HG02571 (cell line): ENCODE data around the gene TNFAIP8.
A peak's percentile ranks its signal among the peaks of the same experiment; 100 is the strongest.

ENCODE experiments used
- ATAC-seq: cut with Tn5 transposase; IDR thresholded peaks from one replicate; pipeline ENCODE4 v1.9.1; 2021; ENCODE audit warnings: mild to moderate bottlenecking, moderate library complexity; ENCODE audit not compliant: unreplicated experiment

Gene TNFAIP8

DNA sequence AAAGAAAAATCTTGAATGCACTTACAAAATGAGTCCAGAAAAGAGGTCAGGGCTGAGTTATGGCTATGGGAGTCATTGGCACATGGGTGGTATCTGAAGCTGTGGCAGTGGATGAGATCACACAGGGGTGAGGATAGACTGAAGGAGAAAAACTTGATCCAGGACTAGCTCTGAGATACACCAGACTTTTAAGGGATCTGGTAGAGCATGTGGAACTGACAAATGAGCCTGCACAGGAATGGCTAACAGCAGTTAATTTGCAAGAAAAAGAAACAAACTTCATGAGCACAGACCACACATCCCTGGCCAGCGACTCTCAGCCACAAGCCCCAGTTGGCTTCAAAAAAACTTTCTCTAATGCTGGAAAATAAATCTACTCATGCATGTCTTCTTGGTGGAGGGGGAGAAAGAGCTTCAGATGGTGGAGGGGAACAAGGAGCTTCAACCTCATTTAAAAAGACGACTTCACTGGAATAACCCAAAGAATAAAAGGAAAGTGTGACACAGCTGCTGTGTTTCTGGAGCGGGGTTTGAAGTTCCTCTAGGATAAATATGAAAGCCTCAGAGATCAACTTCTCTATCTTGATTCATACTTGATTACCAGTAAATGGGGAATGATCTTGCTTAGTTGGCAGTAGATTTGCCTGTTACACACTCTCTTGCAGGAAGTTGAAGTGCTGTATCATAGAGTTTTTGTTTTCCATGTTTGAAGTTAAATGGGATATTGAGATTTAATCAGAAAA, 33.6 kb downstream of the TNFAIP8 start:
- ATAC-seq: no peak

DNA sequence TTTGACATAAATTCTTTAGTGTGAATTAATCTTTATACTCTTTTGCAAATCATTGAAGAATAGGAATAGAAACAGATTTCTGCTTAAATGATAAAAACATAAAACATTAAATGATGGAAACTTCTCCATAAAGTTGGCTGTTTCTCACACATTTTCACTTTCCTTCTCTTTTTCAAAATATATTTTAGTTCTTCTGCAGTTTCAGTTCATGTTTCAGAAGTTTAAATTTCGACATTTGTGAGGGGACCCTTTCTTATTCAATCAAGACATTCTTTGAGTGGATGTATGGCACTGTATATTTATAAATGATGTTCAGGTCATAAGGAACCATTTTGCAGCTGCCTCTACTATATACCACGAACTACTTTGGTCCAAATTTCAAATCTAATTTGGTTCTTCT, 34.6 kb downstream of the TNFAIP8 start:
- ATAC-seq: no peak

DNA sequence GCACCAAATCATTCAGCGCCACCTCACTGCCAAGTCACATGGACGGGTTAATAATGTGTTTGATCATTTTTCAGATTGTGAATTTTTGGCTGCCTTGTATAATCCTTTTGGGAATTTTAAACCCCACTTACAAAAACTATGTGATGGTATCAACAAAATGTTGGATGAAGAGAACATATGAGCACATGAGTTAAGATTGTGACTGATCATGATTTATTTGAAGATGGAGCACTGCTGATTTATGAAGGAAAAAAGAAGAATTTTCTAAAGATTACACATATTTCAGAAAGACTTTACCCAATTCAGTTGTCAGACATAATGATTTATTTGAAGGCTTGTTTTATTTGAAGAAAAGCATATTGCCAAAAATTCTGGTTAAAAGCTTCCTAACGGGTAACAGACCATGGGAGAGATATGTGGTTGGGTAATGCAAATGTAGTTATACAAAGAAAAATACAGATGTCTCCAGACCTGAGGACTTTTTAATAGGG, 37.4 kb downstream of the TNFAIP8 start:
- ATAC-seq: no peak

DNA sequence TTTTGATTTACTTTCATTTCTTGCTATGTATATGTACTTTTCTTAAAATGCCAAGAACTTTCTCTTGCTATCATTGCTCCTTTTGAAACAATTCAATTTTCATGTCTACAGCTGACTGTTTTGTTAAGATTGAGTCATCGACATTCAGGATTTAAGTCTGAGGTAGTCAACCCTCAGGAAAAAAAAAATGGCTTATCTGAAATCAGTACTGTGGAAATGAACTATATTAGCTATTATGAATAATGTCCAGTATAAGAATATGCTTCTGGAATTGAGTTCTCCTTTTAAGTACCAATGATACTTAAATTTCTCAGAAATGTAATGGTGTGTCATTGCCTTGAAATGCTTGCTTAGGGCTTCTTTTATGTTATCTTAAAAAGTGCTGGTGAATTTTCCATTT, 37.9 kb downstream of the TNFAIP8 start:
- ATAC-seq: no peak

DNA sequence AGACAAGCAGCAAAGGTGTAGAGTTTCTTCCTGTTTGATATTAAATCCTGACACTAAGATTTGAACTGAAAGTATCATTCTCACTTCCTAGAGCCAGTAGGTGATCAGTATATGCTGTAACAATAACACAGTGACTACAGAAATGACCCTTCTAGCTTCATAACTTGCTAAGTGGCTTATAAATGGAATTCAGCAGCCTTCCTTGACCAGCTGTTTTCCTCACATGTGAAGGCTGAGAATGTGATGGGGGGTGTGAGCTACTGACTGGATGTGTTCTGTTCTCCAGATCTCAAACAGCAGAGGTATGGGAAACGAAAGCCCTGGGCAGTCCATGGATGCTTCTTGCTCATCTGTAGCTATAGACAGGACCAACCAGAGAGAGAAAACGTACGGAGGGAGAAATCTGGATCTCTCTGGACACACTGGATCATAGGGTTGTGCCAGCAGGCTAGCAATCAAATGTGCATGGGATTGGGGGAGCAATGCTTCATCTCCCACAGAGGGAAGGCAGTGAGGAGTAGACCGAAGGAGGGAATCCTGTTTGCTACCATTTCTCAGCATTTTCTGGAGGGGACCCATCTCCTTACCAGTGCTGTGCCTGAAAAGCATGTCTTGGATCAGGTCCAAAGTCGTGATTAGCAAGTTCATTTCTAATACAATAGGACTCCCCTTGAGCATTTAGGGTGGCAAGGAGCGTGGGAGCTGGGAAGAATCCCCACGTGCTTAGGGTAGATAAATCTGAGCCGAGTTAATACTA, 39.4 kb downstream of the TNFAIP8 start:
- peak; percentile 48 for ATAC-seq

DNA sequence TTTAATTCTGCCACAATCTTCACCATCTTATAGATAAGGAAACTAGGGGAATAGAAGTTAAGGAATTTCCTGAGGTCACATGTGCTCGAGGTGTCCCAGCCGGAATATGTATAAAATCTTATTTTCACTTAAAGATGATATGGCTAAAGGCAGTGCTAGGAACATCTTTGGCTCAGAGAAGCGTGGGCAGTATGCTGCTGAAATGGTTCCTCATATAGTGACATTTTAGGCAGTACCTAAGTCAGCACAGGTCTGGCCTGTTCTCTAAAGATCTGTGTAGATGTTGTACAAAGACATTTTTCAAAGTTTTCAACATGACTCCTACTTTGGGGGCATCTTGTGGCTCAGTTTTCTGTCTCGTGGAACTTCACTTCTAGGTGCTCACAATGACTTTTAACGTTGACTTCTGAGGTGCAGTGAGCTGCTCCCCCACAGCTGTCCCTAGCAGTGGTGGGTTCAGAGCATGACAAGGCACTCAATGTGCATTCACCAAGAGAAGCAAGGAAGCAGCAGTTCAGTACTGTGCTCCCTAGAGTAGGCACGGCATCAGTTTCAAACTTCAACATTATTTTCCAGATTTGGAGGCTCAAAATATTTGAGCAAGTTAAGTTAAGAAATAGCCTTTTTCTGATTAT, 40.3 kb downstream of the TNFAIP8 start:
- no peak for ATAC-seq

DNA sequence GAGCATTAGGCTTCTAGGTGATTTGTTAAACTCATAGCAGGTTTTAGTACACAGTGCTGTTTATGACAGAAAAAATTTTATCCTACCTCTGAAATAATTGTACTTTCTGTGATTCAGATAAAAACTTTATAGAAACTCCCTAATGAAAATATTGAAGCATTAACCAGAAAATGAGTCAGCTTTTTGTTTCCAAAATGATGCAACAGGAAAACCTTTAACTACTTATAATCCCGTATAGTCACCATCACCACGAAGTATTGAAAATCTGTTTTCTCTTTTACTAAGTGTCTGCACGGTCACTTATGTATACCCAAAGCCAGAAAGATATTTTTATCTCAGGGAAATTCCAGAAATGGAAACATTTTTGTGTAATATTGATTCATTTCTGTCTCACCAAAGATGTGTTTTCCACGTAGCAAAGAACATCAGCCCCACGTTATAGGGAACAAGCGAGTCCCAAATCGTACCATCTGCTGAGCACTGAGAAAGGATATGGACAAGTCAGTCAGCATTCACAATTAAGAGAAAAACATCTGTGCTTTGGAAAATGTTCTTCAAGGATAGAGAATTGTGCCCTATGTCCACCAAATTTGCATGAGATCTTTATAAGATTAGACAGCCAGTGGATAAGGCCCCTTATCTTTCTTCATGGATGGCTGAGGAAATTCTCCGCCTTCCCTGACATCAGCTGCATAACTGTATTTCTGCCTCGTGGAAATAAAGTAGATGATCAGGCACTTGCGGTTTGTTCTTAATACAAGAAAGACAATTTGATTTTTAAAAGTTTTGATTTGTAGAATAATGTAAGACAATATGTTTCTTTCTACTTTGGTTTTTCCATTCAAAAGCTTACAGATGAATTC, 41.9 kb downstream of the TNFAIP8 start:
- peak; percentile 49 for ATAC-seq

DNA sequence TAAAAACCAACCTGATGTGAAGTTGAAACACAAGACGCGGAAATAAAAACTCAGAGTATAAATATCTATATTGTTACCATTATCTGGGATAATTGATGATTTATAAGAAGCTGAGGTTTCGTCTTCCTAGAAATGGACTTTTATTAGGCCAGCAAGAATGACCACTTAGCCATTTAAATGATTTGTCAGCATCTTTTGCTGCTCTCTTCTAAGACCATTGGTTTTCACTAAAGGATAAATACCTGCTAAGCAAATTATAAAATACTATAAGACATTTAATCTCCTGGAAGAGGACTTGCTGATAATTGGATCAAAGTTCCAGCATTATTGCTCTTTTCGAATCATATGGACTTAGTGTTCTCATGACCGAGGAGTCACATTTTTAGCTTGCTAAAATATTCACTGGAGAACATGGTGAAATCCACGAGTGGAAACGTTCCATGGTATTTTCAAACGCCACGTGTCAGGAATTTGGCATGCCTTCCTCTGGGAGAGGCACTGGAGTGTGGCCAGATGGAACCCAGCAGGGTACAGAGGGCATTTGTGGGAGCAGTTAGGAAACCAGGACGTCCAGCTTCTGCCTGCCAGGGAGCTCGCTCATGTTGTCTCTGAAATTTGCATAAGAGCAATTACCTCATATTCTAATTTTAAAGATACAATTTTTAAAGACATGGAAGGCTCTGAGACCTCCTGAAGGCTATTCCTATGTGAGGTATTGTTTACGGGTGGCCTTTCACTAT, 43.1 kb downstream of the TNFAIP8 start:
- no peak for ATAC-seq

DNA sequence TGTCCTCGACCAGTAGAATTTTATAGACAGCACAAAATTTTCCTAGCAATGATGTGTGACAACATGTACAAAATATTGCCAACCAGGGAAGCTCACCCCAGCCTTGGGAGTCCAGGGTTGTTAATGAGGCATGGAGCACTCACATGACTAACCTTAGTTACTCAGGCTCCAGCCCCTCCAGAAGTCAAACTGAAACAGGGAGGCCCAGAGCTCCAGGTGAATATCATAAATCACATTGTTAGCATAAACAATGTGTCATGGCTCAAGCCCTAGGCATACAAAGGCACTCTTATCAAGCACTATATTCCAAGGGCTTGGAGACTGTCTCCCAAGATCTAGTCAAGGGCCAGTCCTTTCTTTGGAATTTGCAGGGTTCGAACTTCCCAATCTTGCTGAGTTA, 44.4 kb downstream of the TNFAIP8 start:
- ATAC-seq: no peak

DNA sequence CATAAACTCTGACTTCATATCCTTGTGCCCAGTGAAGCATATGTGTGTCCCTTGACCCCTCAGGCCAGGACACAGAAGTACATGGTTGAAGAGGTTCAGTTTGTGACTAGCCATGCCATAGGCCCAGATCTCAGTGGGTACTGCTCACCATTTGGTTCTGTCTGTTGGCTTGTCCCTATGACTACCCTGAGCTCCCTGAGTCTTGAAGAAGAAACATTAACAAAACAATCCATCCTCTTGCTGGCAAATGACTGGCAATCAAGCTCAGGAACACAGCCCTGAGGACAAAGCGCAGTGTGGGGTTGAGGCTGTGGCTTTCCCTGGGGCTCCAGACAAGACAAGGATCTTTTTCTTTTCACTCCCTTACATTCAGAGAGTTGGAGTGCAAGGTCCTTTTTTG, 46.3 kb downstream of the TNFAIP8 start:
- no peak for ATAC-seq

DNA sequence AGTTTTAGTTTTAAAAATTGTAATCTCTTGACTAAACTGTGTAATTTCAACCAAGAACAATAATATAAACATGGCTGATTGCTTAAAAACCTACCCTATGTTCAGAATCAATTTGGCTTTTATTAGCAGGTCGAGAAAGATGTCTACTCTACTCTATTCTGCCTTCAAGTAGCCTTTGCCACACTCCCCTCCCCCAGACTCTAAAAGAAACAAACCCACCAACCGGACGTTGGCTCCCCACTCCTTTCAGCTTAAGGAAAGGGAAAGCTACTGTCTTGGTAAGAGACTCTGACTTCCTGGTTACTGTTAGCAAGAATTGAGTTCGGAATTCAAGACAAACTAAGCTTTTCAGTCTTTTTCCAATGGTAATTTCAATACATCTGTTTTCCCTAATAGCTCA, 46.7 kb downstream of the TNFAIP8 start:
- ATAC-seq: no peak

DNA sequence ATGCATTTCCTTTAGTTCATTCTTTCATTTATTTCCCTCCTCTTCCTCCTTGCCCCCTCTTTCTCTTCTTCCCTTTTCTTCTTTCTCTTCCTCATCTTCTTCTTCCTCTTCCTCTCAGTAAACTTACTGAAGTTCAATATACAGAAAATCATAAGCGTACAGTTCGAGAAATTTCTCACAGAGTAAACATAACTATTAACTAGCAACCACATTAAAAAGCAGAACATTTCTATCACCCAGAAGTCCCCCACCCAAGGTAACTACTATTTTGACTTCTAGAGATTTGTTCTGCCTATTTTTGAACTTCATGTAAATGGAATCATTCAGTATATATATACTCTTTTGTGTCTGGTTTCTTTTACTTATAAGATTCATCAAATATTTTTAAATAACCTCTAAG, 48.2 kb downstream of the TNFAIP8 start:
- no peak for ATAC-seq

DNA sequence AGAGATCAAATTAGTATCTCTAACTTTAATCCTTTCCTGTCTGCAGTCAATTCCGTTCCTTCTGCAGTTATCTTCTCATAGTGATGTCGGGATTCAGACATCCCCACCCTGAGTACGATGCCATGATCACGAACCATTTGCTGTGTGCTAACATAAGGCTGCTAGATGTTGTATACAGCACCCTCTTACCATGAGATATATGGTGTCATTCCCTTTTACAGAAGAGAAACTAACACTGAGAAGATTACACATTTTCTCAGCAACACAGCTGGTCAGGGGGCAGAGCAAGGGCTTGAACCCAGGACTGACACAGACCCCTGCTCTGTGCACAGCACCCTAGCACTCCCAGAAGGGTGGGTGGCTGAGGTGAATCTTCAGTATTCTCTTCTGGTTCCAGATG, 49.6 kb downstream of the TNFAIP8 start:
- peak; percentile 42 for ATAC-seq

DNA sequence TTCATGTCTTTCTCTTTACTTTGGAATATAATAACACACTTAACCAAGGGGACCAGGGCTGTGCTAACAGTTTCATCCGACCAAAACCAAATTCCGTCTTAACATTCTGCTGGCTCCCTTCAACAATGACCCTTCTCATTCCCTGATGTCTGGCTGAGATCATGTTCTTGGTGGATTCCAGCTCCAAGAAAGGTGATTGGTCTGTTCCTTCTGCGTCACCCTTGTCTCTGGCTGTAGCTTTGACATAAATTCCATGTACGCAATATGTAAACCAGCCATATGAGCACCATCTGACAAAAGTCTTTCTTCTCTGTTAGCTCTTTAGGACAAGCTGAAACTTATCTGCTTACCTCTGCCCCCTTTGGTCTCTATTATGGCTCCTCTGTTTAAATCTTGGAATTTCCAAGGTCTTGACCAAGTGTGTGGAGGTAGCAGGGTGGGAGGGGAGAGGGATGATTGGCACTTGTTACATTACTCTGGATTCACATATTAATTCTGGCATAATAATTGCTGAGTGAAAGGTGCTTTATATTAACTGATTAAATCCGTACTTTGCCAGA, 50.8 kb downstream of the TNFAIP8 start:
- no peak for ATAC-seq

DNA sequence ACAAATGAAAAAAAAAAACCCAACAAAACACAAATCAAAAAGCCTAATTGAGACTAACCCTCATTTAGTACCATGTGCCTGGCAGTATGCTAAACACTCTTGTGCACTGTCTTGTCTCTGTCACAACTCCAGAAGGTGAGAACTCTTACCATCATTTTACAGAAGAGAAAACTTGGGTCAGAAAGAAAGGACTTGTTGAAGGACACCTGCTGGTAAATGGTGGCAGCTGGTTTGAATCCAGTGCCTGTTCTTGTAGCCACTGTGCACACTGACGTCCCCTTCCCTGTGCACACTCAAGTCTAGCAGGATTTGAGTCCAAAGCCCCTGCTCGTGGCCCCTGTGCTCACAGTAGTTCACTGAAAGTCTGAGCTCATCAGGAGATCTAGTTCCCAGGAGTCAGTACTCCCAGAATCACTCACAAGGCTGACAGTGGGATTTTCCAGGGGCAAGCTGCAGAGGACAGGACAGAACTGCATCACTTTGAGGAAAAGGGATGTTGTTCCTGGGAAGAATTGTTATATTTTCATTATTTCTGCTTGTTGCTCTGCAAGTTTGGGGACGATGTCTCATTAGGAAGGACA, 53.5 kb downstream of the TNFAIP8 start:
- ATAC-seq: no peak

DNA sequence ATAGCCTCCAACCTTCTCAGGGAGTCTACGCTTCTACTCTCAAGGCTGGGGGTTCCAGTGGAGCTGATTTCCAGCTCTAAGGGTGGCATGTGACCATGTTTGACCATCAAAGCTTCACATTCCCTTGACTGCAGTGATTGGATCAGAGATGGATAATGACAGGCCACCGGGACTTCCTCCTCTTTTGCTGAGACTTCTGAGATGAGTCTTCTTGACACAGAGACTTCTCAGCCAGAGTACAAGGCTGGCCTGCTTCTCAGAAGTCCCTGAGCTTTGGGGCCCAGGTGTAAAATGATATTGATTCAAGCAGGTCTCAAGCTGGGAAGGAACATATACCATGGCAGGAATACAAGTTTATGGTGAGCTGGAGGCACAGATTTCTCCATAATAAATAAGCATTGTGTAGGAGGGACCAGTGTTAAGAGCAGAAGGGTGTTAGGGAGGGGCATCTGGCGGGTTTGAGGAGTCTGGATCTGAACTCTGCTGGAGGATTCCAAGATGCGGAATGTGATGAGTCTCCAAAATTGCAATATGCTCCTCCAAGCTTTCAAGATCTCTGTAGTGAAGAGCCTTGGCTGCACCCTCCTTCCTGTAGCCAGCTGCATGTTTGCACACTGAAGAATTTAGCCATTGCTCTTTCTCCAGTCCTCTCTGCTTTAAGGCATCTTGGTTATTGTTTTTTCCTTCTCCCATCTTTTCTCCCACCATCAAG, 54.8 kb downstream of the TNFAIP8 start:
- no peak for ATAC-seq

DNA sequence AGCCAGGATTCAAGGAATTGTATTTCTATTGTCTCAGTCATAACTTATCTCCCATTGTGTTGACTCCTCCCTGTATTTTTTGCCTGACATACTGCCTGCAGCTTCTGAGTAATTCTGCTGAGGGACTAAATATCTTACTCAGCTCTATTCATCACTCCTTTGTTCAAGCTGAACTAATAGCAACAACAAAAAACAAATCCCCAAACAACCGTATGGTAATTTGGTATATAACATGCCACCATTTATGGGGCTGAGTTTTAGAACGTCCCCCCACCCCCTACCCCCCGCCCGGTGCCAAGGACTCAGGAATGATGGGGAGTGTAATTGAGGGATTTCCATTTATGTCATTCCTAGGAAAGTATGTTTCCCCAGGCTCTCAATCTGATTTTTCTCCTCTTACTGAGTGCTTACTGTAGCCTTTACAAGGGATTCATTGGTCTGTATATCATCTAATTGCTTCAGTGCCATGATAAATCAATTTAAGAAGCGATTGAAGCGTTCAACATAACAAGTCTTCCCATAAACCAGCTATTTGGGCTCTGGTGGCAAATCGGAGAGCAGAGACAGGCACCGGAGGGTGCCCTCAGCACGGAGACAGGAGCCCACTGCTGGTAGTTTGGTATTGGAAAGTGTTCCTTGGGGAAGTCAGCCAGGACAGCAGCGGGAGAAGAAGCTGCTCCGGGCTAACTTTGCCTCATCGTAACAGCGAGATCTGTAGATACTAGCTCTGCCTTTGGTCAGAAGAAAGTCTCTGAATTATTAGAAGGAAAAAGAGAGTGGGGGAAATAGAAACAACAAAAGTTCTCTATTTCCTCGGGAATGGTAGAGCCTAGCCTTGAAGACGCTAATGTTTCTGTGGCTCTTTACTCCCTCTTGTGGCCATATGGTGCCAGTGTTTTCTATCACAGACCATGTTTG, 55.8 kb downstream of the TNFAIP8 start:
- no peak for ATAC-seq
